ENCODE data around the gene TIPIN. TPM values are rescaled to one million over a fixed set of nuclear protein-coding genes. Genes with fewer than 3 reads are reported as not detected.

The TIPIN gene
- total and polyA plus RNA-seq, 2 of the 8 experiments (the other 6 are each of a cell fraction or from before 2014, with no cell fraction given) = 8.5 to 24.7 TPM

DNA sequence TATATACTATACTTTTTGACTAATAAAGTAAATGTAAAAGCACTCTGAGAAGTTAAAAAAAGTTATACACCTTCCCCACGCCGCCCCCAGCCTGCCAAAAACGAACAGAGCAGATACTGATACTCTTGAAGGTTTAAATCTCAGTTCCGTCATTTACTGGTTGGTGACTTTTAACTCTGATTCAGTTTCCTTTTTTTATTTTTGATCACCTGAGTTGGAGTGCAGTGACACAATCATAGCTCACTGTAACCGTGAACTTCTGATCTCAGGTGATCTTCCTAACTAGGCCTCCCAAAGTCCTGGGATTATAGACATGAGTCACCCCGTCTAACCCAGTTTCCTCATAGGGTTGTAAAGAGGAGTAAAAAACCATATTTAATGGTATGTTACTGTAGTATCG, 3.3 kb upstream of the TIPIN start (continued):
- TF ChIP-seq RBBP5 (IDR thresholded peaks at IDR 0.05; ENCODE audit: borderline replicate concordance, low read depth, low read length) (no peak), GTF2F1 (IDR thresholded peaks at IDR 0.05; ENCODE audit: borderline replicate concordance, low read depth, low read length) (no peak)
